GM23338 (cell line): ENCODE data around the gene C17orf100. TPM values are rescaled to one million over a fixed set of nuclear protein-coding genes. Genes with fewer than 3 reads are reported as not detected.

Experiments
- ATAC-seq: fragments of 200-7000 bp; cut with Tn5 transposase; 3 replicates; pipeline ENCODE4 v1.9.1; 2020
- DNase-seq: peaks from one replicate; pipeline ENCODE4 v3.0.0-alpha.2; 2015; ENCODE audit warnings: low spot score
- H2AFZ ChIP-seq: fragments of 200-600 bp; sonication (generic); 2 replicates; pipeline ENCODE4 v1.8.0; 2016; ENCODE audit warnings: antibody characterized with exemption, mild to moderate bottlenecking, moderate library complexity
- H3F3A ChIP-seq: fragments of 200-600 bp; sonication (generic); replicated peaks from 2 replicates; pipeline ENCODE4 v1.8.0; 2017; ENCODE audit warnings: antibody characterized with exemption, mixed run types, low read depth
- H3K27ac ChIP-seq: fragments of 200-600 bp; sonication (generic); 2 replicates; pipeline ENCODE4 v1.6.1; 2016; ENCODE audit warnings: low read depth
- H3K27me3 ChIP-seq: fragments of 200-600 bp; sonication (generic); 2 replicates; pipeline ENCODE4 v1.8.0; 2016; ENCODE audit warnings: mild to moderate bottlenecking, mixed run types, moderate library complexity; ENCODE audit not compliant: insufficient read depth
- H3K36me3 ChIP-seq: fragments of 200-600 bp; sonication (generic); 2 replicates; pipeline ENCODE4 v1.8.0; 2016; ENCODE audit warnings: mild to moderate bottlenecking; ENCODE audit not compliant: insufficient read depth
- H3K4me1 ChIP-seq: fragments of 200-600 bp; sonication (generic); 2 replicates; pipeline ENCODE4 v1.8.0; 2016; ENCODE audit warnings: mild to moderate bottlenecking, moderate library complexity; ENCODE audit not compliant: insufficient read depth
- H3K4me2 ChIP-seq: fragments of 200-600 bp; sonication (generic); 2 replicates; pipeline ENCODE4 v1.7.1; 2017; ENCODE audit warnings: mixed run types
- H3K4me3 ChIP-seq: fragments of 200-600 bp; sonication (generic); 2 replicates; pipeline ENCODE4 v1.6.1; 2016; ENCODE audit warnings: mixed run types
- H3K79me2 ChIP-seq: fragments of 200-600 bp; sonication (generic); replicated peaks from 2 replicates; pipeline ENCODE4 v1.8.0; 2017; ENCODE audit warnings: mild to moderate bottlenecking; ENCODE audit not compliant: insufficient read depth
- H3K9me2 ChIP-seq: fragments of 200-600 bp; sonication (generic); 2 replicates; pipeline ENCODE4 v1.8.0; 2017; ENCODE audit not compliant: insufficient read depth
- H4K20me1 ChIP-seq: fragments of 200-600 bp; sonication (generic); replicated peaks from 2 replicates; pipeline ENCODE4 v1.8.0; 2017; ENCODE audit warnings: mild to moderate bottlenecking; ENCODE audit not compliant: insufficient read depth
- H3K27ac Mint-ChIP-seq: 2 replicates; pipeline ENCODE4 v1.8.0; 2020; ENCODE audit warnings: inconsistent platforms, mild to moderate bottlenecking, moderate library complexity, mixed read lengths
- H3K27me3 Mint-ChIP-seq: 3 replicates; pipeline ENCODE4 v1.8.0; 2022; ENCODE audit warnings: low read depth, mild to moderate bottlenecking, moderate library complexity, mixed read lengths, inconsistent platforms; ENCODE audit not compliant: insufficient read depth, poor library complexity
- H3K36me3 Mint-ChIP-seq: 3 replicates; pipeline ENCODE4 v1.8.0; 2021; ENCODE audit warnings: low read depth, mild to moderate bottlenecking, inconsistent platforms, moderate library complexity, mixed read lengths
- H3K4me1 Mint-ChIP-seq: 3 replicates; pipeline ENCODE4 v1.8.0; 2020; ENCODE audit warnings: mild to moderate bottlenecking, inconsistent platforms, mixed read lengths
- H3K4me3 Mint-ChIP-seq: 3 replicates; pipeline ENCODE4 v1.8.0; 2021; ENCODE audit warnings: moderate library complexity, mild to moderate bottlenecking, inconsistent platforms, mixed read lengths
- H3K9me3 Mint-ChIP-seq: 3 replicates; pipeline ENCODE4 v1.8.0; 2020; ENCODE audit warnings: moderate library complexity, mild to moderate bottlenecking, inconsistent platforms, mixed read lengths
- CREB1 ChIP-seq: fragments of 250-450 bp; sonication (Bioruptor Pico); IDR thresholded peaks from 2 replicates; pipeline ENCODE4 v1.5.0; 2020; ENCODE audit warnings: low read depth, mild to moderate bottlenecking, moderate library complexity
- ETS1 ChIP-seq: IDR thresholded peaks from 2 replicates; pipeline ENCODE4 v1.6.1; 2016; ENCODE audit warnings: antibody characterized with exemption
- EZH2 ChIP-seq: fragments of 200-600 bp; sonication (generic); IDR thresholded peaks from one replicate; pipeline ENCODE4 v1.8.0; 2017; ENCODE audit warnings: antibody characterized with exemption, mild to moderate bottlenecking, low read depth; ENCODE audit not compliant: unreplicated experiment
- EZH2phosphoT487 ChIP-seq: fragments of 200-600 bp; sonication (generic); IDR thresholded peaks from one replicate; pipeline ENCODE4 v1.8.1; 2018; ENCODE audit warnings: antibody characterized with exemption; ENCODE audit not compliant: unreplicated experiment
- JUNB ChIP-seq: IDR thresholded peaks from one replicate; pipeline ENCODE4 v1.6.1; 2016; ENCODE audit warnings: antibody characterized with exemption; ENCODE audit not compliant: unreplicated experiment
- NANOG ChIP-seq: IDR thresholded peaks from 2 replicates; pipeline ENCODE4 v1.6.1; 2016; ENCODE audit warnings: antibody characterized with exemption, borderline replicate concordance
- POLR2AphosphoS5 ChIP-seq: IDR thresholded peaks from 2 replicates; pipeline ENCODE4 v1.6.1; 2016; ENCODE audit warnings: antibody characterized with exemption, low read depth
- REST ChIP-seq: IDR thresholded peaks from one replicate; pipeline ENCODE4 v1.6.1; 2018; ENCODE audit warnings: antibody characterized with exemption; ENCODE audit not compliant: unreplicated experiment
- STAT1 ChIP-seq: IDR thresholded peaks from one replicate; pipeline ENCODE4 v1.6.1; 2016; ENCODE audit warnings: antibody characterized with exemption; ENCODE audit not compliant: unreplicated experiment
- ZNF114 ChIP-seq: fragments of 250-450 bp; sonication (Bioruptor Pico); IDR thresholded peaks from 2 replicates; pipeline ENCODE4 v1.5.0; 2020; ENCODE audit warnings: mild to moderate bottlenecking, moderate library complexity
- ZNF331 ChIP-seq: fragments of 250-450 bp; sonication (Bioruptor Pico); IDR thresholded peaks from 2 replicates; pipeline ENCODE4 v1.5.0; 2020; ENCODE audit warnings: low read depth, mild to moderate bottlenecking, moderate library complexity
- ZNF462 ChIP-seq: fragments of 250-450 bp; sonication (Bioruptor Pico); IDR thresholded peaks from 2 replicates; pipeline ENCODE4 v1.5.0; 2020; ENCODE audit warnings: mild to moderate bottlenecking, moderate library complexity
- polyA plus RNA-seq: library from polyadenylated mRNA; unstranded; fragments of >200 nt; fragmentation: Nextera tagmentation; extraction: Ambion mirVana; gene quantifications from 2 replicates; pipeline ENCODE4 v1.2.1, GENCODE V29; 2016
- total RNA-seq: library from RNA; depleted of rRNA; stranded (reverse); fragments of >200 nt; shearing (Covaris generic); gene quantifications from 2 replicates; pipeline ENCODE4 v1.2.3, GENCODE V29; 2014

Gene C17orf100
- total and polyA plus RNA-seq, 2 experiments from 2014 or later: 2.7 to 3.9 TPM

GRCh38 chr17:6610011-6610410 lies 41.6 kb upstream of the C17orf100 start (continued):
- no peak for TF ChIP-seq REST
- no peak for TF ChIP-seq NANOG
- TF ChIP-seq JUNB: no peak
- no peak for TF ChIP-seq ZNF114 (CRISPR knock-in tag)
- TF ChIP-seq ZNF331: no peak
- no peak for TF ChIP-seq POLR2AphosphoS5
- TF ChIP-seq CREB1: no peak
- TF ChIP-seq ETS1: no peak
- TF ChIP-seq EZH2phosphoT487: no peak

GRCh38 chr17:6611231-6611630 lies 40.3 kb upstream of the C17orf100 start:
- no peaks in the 10 kb centered on the region for H3K9me3 Mint-ChIP-seq
- no peak overlapping the region for H3K27ac Mint-ChIP-seq
- Histone ChIP-seq H3K27me3 (no peaks in the 10 kb centered on the region), H3K36me3 (peaks cover 35% of the 10 kb centered on the region), H3K27ac (no peak overlapping the region), H2AFZ (no peak overlapping the region), H3K4me1 (no peaks in the 10 kb centered on the region), H3K4me2 (no peak overlapping the region), H3F3A (no peaks in the 10 kb centered on the region), H3K4me3 (no peak overlapping the region), H3K9me2 (no peaks in the 10 kb centered on the region), H4K20me1 (no peaks in the 10 kb centered on the region; the same call in 1 of the 2 replicates), H3K79me2 (no peaks in the 10 kb centered on the region)
- H3K4me3 Mint-ChIP-seq: no peak overlapping the region
- peaks cover 38% of the 10 kb centered on the region for H3K36me3 Mint-ChIP-seq
- H3K27me3 Mint-ChIP-seq: peaks cover 2% of the 10 kb centered on the region
- no peaks in the 10 kb centered on the region for H3K4me1 Mint-ChIP-seq
- DNase-seq (no peak), ATAC-seq (no peak)
- no peak for TF ChIP-seq EZH2phosphoT487
- TF ChIP-seq STAT1: no peak
- TF ChIP-seq ETS1: no peak
- no peak for TF ChIP-seq ZNF114 (CRISPR knock-in tag)
- TF ChIP-seq CREB1: no peak
- TF ChIP-seq ZNF462 (CRISPR knock-in tag): no peak
- TF ChIP-seq EZH2: no peak
